Neural progenitor cell (in vitro differentiated cells): ENCODE measurements around the gene CHDH. TPM values are rescaled to one million over a fixed set of nuclear protein-coding genes. Genes with fewer than 3 reads are reported as not detected.
A peak's percentile ranks its signal among the peaks of the same experiment; 100 is the strongest.

Experiments used
- DNase-seq: peaks from one replicate; pipeline ENCODE4 v3.0.0-alpha.2; 2016; ENCODE audit warnings: low spot score
- H2AFZ ChIP-seq: fragments of 200-600 bp; sonication (generic); replicated peaks from 2 replicates; pipeline ENCODE4 v1.6.1; 2016; ENCODE audit warnings: antibody characterized with exemption
- H3F3A ChIP-seq: fragments of 200-600 bp; sonication (generic); 2 replicates; pipeline ENCODE4 v1.6.1; 2016; ENCODE audit warnings: antibody characterized with exemption, low read depth
- H3K27ac ChIP-seq: fragments of 200-600 bp; sonication (generic); 2 replicates; pipeline ENCODE4 v1.5.1; 2016; ENCODE audit warnings: mild to moderate bottlenecking
- H3K27me3 ChIP-seq: fragments of 200-600 bp; sonication (generic); 2 replicates; pipeline ENCODE4 v1.6.1; 2016; ENCODE audit warnings: mild to moderate bottlenecking, moderate library complexity
- H3K36me3 ChIP-seq: fragments of 200-600 bp; sonication (generic); 2 replicates; pipeline ENCODE4 v1.5.1; 2016
- H3K4me1 ChIP-seq: fragments of 200-600 bp; sonication (generic); 2 replicates; pipeline ENCODE4 v1.6.1; 2016; ENCODE audit warnings: mixed run types
- H3K4me2 ChIP-seq: fragments of 200-600 bp; sonication (generic); 2 replicates; pipeline ENCODE4 v1.6.1; 2016
- H3K4me3 ChIP-seq: fragments of 200-600 bp; sonication (generic); 2 replicates; pipeline ENCODE4 v1.5.1; 2016
- H3K79me2 ChIP-seq: fragments of 200-600 bp; sonication (generic); 2 replicates; pipeline ENCODE4 v1.6.1; 2016; ENCODE audit warnings: low read depth
- H3K9ac ChIP-seq: fragments of 200-600 bp; sonication (generic); 2 replicates; pipeline ENCODE4 v1.6.1; 2016
- H3K9me3 ChIP-seq: fragments of 200-600 bp; sonication (generic); 2 replicates; pipeline ENCODE4 v1.5.1; 2016; ENCODE audit warnings: low read depth
- H4K20me1 ChIP-seq: fragments of 200-600 bp; sonication (generic); 2 replicates; pipeline ENCODE4 v1.6.1; 2016; ENCODE audit warnings: low read depth
- H3K27ac Mint-ChIP-seq: 3 replicates; pipeline ENCODE4 v1.8.0; 2021; ENCODE audit warnings: mixed read lengths
- H3K27me3 Mint-ChIP-seq: 2 replicates; pipeline ENCODE4 v1.8.0; 2022; ENCODE audit warnings: low read depth, mild to moderate bottlenecking, inconsistent platforms, moderate library complexity, mixed read lengths; ENCODE audit not compliant: insufficient read depth
- H3K36me3 Mint-ChIP-seq: 3 replicates; pipeline ENCODE4 v1.8.0; 2021; ENCODE audit warnings: mixed read lengths
- H3K4me1 Mint-ChIP-seq: 3 replicates; pipeline ENCODE4 v1.8.0; 2021; ENCODE audit warnings: mixed read lengths
- H3K4me3 Mint-ChIP-seq: 3 replicates; pipeline ENCODE4 v1.8.0; 2021; ENCODE audit warnings: mild to moderate bottlenecking, moderate library complexity, mixed read lengths
- H3K9me3 Mint-ChIP-seq: 3 replicates; pipeline ENCODE4 v1.8.0; 2020; ENCODE audit warnings: mixed read lengths
- CTCF ChIP-seq: fragments of 200-600 bp; sonication (generic); IDR thresholded peaks from 2 replicates; pipeline ENCODE4 v1.5.1; 2017; ENCODE audit warnings: antibody characterized with exemption, mild to moderate bottlenecking
- EZH2 ChIP-seq: fragments of 200-600 bp; sonication (generic); IDR thresholded peaks from 2 replicates; pipeline ENCODE4 v1.6.1; 2017; ENCODE audit warnings: antibody characterized with exemption, mild to moderate bottlenecking, moderate library complexity
- EZH2phosphoT487 ChIP-seq: fragments of 200-600 bp; sonication (generic); IDR thresholded peaks from 2 replicates; pipeline ENCODE4 v1.6.1; 2017; ENCODE audit warnings: antibody characterized with exemption
- total RNA-seq: library from RNA; depleted of rRNA; stranded (reverse); fragments of >200 nt; gene quantifications from 2 replicates; pipeline ENCODE4 v1.2.3, GENCODE V29; 2015; ENCODE audit warnings: low replicate concordance

The CHDH gene
- total RNA-seq, 1 donor from 2014 or later, result 1.5 TPM

DNA sequence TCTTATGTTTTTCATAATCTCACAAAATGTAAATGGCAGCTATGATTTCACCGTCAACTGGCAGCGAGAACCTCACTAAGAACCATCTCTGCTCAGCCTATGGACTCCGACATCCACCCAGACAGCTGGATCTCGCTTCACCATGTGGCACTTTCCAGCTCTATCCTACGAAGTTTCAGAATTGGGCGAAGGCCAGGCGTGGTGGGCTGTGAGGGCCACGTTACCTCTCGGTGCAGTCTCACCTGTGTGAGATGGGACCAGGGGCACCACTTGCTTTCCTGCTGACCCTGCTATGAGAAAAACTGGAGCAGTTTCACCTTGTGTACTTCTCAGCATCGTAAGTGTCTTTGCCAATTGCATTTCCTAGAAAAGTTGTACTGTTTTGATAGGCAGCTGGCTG, 32.3 kb downstream of the CHDH start:
- H2AFZ ChIP-seq, result no peak overlapping the region
- H3K4me1 ChIP-seq, result no peaks in the 10 kb centered on the region
- peaks cover 7% of the 10 kb centered on the region for H3K4me1 Mint-ChIP-seq
- no peaks in the 10 kb centered on the region for H3F3A ChIP-seq
- H3K27me3 ChIP-seq, result no peaks in the 10 kb centered on the region
- H3K4me2 ChIP-seq, result no peak overlapping the region
- H4K20me1 ChIP-seq, result no peaks in the 10 kb centered on the region
- H3K9ac ChIP-seq, result no peak overlapping the region
- no peaks in the 10 kb centered on the region for H3K36me3 Mint-ChIP-seq
- H3K27me3 Mint-ChIP-seq, result peaks cover 5% of the 10 kb centered on the region
- H3K4me3 Mint-ChIP-seq, result no peak overlapping the region
- no peak overlapping the region for H3K27ac ChIP-seq
- no peaks in the 10 kb centered on the region for H3K79me2 ChIP-seq
- no peaks in the 10 kb centered on the region for H3K36me3 ChIP-seq
- no peak overlapping the region for H3K27ac Mint-ChIP-seq
- no peak for DNase-seq
- TF ChIP-seq EZH2 (no peak), EZH2phosphoT487 (no peak), CTCF (no peak)
- H3K9me3 ChIP-seq, result no peaks in the 10 kb centered on the region
- no peaks in the 10 kb centered on the region for H3K9me3 Mint-ChIP-seq
- no peak overlapping the region for H3K4me3 ChIP-seq

DNA sequence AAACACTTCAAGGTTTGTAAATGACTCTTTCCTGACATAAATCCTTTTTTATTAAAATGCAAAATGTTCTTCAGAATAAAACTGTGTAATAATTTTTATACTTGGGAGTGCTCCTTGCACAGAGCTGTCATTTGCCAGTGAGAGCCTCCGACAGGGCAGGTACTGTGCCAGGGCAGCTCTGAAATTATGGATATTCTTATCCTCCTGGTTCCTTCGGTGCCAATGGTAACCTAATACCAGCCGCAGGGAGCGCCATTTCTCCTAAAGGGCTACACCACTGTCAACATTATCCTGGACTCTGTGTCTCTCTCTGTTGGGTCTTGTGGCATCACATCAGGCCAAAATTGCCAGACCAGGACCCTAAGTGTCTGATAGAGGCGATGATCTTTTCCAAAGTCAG, 33.0 kb downstream of the CHDH start:
- Histone ChIP-seq H3F3A (no peaks in the 10 kb centered on the region), H3K27ac (no peak overlapping the region), H3K79me2 (no peaks in the 10 kb centered on the region), H2AFZ (no peak overlapping the region), H3K36me3 (no peaks in the 10 kb centered on the region), H3K9ac (no peak overlapping the region), H3K4me1 (no peaks in the 10 kb centered on the region), H3K9me3 (no peaks in the 10 kb centered on the region), H3K27me3 (no peaks in the 10 kb centered on the region), H3K4me3 (no peak overlapping the region), H3K4me2 (no peak overlapping the region), H4K20me1 (no peaks in the 10 kb centered on the region)
- TF ChIP-seq EZH2, result no peak
- no peak for TF ChIP-seq CTCF
- no peak for TF ChIP-seq EZH2phosphoT487
- Mint-ChIP-seq H3K27me3 (peaks cover 5% of the 10 kb centered on the region), H3K4me1 (peaks cover 7% of the 10 kb centered on the region), H3K27ac (no peak overlapping the region), H3K36me3 (no peaks in the 10 kb centered on the region), H3K4me3 (no peak overlapping the region), H3K9me3 (no peaks in the 10 kb centered on the region)
- no peak for DNase-seq

DNA sequence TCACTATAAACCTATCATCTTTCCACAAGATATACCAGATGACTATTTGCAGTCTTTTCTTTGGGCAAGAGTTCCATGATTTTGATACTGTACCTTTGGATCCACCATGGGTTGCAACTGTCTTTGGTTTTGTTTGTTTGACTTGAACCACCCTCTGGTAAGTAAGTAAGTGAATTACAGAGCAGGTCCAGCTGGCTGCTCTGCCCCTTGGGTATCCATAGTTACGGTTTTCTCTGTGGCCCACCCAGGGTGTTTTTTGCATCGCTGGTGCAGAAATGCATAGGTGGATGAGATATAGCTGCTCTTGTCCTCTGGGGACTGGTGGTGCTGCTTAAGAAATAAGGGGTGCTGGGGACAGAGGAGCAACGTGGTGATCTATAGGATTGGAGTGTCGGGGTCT, 33.8 kb downstream of the CHDH start:
- no peak overlapping the region for H3K9ac ChIP-seq
- H3F3A ChIP-seq, result no peaks in the 10 kb centered on the region
- Mint-ChIP-seq H3K9me3 (no peaks in the 10 kb centered on the region), H3K27ac (no peak overlapping the region), H3K4me3 (no peak overlapping the region), H3K4me1 (peaks cover 10% of the 10 kb centered on the region), H3K36me3 (no peaks in the 10 kb centered on the region), H3K27me3 (peaks cover 5% of the 10 kb centered on the region)
- H3K36me3 ChIP-seq, result no peaks in the 10 kb centered on the region
- H3K9me3 ChIP-seq, result no peaks in the 10 kb centered on the region
- H3K27ac ChIP-seq, result no peak overlapping the region
- peak; percentile 32 for DNase-seq
- no peaks in the 10 kb centered on the region for H3K79me2 ChIP-seq
- H3K4me3 ChIP-seq, result no peak overlapping the region
- TF ChIP-seq EZH2phosphoT487 (no peak), CTCF (peak; percentile 7)
- H4K20me1 ChIP-seq, result no peaks in the 10 kb centered on the region
- H3K27me3 ChIP-seq, result no peaks in the 10 kb centered on the region
- no peak overlapping the region for H3K4me2 ChIP-seq
- no peak overlapping the region for H2AFZ ChIP-seq
- no peaks in the 10 kb centered on the region for H3K4me1 ChIP-seq
